SH-SY5Y (cell line): ENCODE measurements around the gene SERPINH1.

Experiments used
- GATA2 ChIP-seq: IDR thresholded peaks from 2 replicates; pipeline ENCODE4 v1.6.1; 2011; ENCODE audit warnings: mild to moderate bottlenecking, low read depth, low read length
- GATA3 ChIP-seq: IDR thresholded peaks from 2 replicates; pipeline ENCODE4 v1.6.1; 2011; ENCODE audit warnings: low read depth, mild to moderate bottlenecking, low read length, moderate library complexity

DNA sequence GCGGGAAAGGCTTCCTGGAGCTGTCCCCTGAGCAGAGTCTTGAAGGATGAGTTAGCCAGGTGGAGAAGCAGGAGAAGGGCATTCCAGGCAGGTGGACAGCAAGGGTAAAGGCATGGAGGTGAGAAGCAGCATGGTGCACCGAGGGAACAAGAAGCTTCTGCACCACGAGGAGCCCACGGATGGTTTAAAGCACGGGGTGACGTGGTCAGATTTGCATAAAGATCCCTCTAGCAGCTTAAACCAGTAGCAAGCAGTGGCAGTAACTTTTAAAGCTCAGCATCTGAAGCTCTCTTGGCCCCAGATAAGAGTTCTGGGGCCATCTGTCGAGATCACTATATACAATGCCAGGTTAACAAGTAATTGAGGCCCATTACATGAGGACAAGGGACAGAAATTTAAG is 36.8 kb downstream of the SERPINH1 start:
- no peak for TF ChIP-seq GATA2
- TF ChIP-seq GATA3: no peak
